Loucy (cell line): Measurements from ENCODE around the gene FGG.

Experiments
- CTCF ChIP-seq: fragments of 200-600 bp; sonication (generic); conservative IDR thresholded peaks from 2 replicates; pipeline ENCODE4 v1.5.1; 2014; ENCODE audit warnings: mild to moderate bottlenecking, antibody characterized with exemption, low read length
- EZH2phosphoT487 ChIP-seq: fragments of 200-600 bp; IDR thresholded peaks from 2 replicates; pipeline ENCODE4 v1.6.1; 2018; ENCODE audit warnings: antibody characterized with exemption, mild to moderate bottlenecking, moderate library complexity, borderline replicate concordance

- TF ChIP-seq CTCF = no peak
- no peak for TF ChIP-seq EZH2phosphoT487
Measured at GRCh38 chr4:154573190-154573870, 39.1 kb downstream of the FGG start.
